ENCODE results near the gene LIPI. TPM values are rescaled to one million over a fixed set of nuclear protein-coding genes. Genes with fewer than 3 reads are reported as not detected.

LIPI gene
- total and polyA plus RNA-seq, 2 of the 13 experiments (the other 11 are each of a cell fraction or from before 2014, with no cell fraction given): not detected

GRCh38 chr21:14116080-14116481, 94.7 kb downstream of the LIPI start:
- ATAC-seq: no peak

More at GRCh38 chr21:14116080-14116481, 94.7 kb downstream of the LIPI start:
- intact Hi-C loops (cut with micrococcal nuclease; ENCODE audit: unreplicated experiment) (no loop called here), in situ Hi-C loops (cut with HindIII; ENCODE audit: extremely low pct_ligation_motif_present, low pct_unique_long_range_greater_than_20kb) (no loop called here)
- no peak overlapping the region for H3K4me3 ChIP-seq (replicated peaks in 1 of 3; ENCODE audit: insufficient read depth in 1 of 3, low read depth in 2 of 3, low read length in 3 of 3)
- TF ChIP-seq ZBTB8A (CRISPR knock-in tag; IDR thresholded peaks at IDR 0.05; ENCODE audit: borderline replicate concordance, low read depth) (no peak), ZC3H4 (CRISPR knock-in tag; IDR thresholded peaks at IDR 0.05; ENCODE audit: borderline replicate concordance) (no peak), AKNA (CRISPR knock-in tag; IDR thresholded peaks at IDR 0.05; ENCODE audit: borderline replicate concordance) (no peak)
- H3K36me3 ChIP-seq (replicated peaks in 1 of 2; ENCODE audit: control insufficient read depth in 1 of 2, insufficient read depth in 2 of 2, low read length in 2 of 2): no peaks in the 10 kb centered on the region
- FAIRE-seq (no peak), DNase-seq (ENCODE audit: low spot score) (no peak)
- H3K9ac ChIP-seq (ENCODE audit: insufficient read depth, low read depth, low read length): no peak overlapping the region
- H3K27ac ChIP-seq (ENCODE audit: extremely low read length, insufficient read depth, low read length): no peak overlapping the region
- H4K20me1 ChIP-seq (ENCODE audit: insufficient read depth, low read length): no peaks in the 10 kb centered on the region
- WGBS (ENCODE audit: low lambda C conversion rate): 87% methylated on average over 6 of the region's 6 CpGs
- BruUV-seq (replicated peaks): no TSS peak
- H2AFZ ChIP-seq (ENCODE audit: low read length): no peak overlapping the region
- no peak overlapping the region for H3K4me2 ChIP-seq (ENCODE audit: low read depth, low read length)
- no peaks in the 10 kb centered on the region for H3K9me3 ChIP-seq (ENCODE audit: low read length)
- no peaks in the 10 kb centered on the region for H3K4me1 ChIP-seq (ENCODE audit: insufficient read depth, low read length)
- H3K79me2 ChIP-seq (ENCODE audit: insufficient read depth, low read length): no peaks in the 10 kb centered on the region
- H3K27me3 ChIP-seq (ENCODE audit: control insufficient read depth in 1 of 2, insufficient read depth in 2 of 2, low read length in 2 of 2): no peaks in the 10 kb centered on the region
- CTCF ChIA-PET (ENCODE audit: low intra/inter-chr PET ratio, low total read pairs): no interaction called here
- POLR2A ChIA-PET: no interaction called here

Measured in HepG2 (cell line).